ENCODE measurements around the gene TMEM184A.

Gene TMEM184A

GRCh38 chr7:1545417-1546246 is 10.4 kb downstream of the TMEM184A start:
- Mint-ChIP-seq H3K4me1 (peaks cover 10% of the 10 kb centered on the region), H3K9me3 (no peaks in the 10 kb centered on the region), H3K27me3 (ENCODE audit: low read depth) (peaks cover 4% of the 10 kb centered on the region), H3K27ac (no peak overlapping the region), H3K36me3 (ENCODE audit: low read depth) (no peaks in the 10 kb centered on the region), H3K4me3 (no peak overlapping the region)
- no peak for TF ChIP-seq CTCF (IDR thresholded peaks at IDR 0.05; ENCODE audit: unreplicated experiment in 3 of 3)

- peaks cover 4% of the 10 kb centered on the region for H3K27me3 Mint-ChIP-seq (ENCODE audit: low read depth)
- no peak overlapping the region for H3K4me3 Mint-ChIP-seq
- no peaks in the 10 kb centered on the region for H3K9me3 Mint-ChIP-seq
- H3K36me3 Mint-ChIP-seq (ENCODE audit: low read depth) = no peaks in the 10 kb centered on the region
- H3K4me1 Mint-ChIP-seq = peaks cover 10% of the 10 kb centered on the region
- TF ChIP-seq CTCF (IDR thresholded peaks at IDR 0.05; ENCODE audit: unreplicated experiment in 3 of 3) = no peak
- H3K27ac Mint-ChIP-seq = no peak overlapping the region
These were observed 11.0 kb downstream of the TMEM184A start for GRCh38 chr7:1544896-1545416.

- H3K4me3 Mint-ChIP-seq = no peak overlapping the region
- H3K27ac Mint-ChIP-seq = no peak overlapping the region
- H3K27me3 Mint-ChIP-seq (ENCODE audit: low read depth) = peaks cover 4% of the 10 kb centered on the region
- no peak for TF ChIP-seq CTCF (IDR thresholded peaks at IDR 0.05; ENCODE audit: unreplicated experiment in 3 of 3)
- H3K9me3 Mint-ChIP-seq = no peaks in the 10 kb centered on the region
- H3K4me1 Mint-ChIP-seq = peaks cover 10% of the 10 kb centered on the region
- H3K36me3 Mint-ChIP-seq (ENCODE audit: low read depth) = no peaks in the 10 kb centered on the region
These were observed 11.7 kb downstream of the TMEM184A start for GRCh38 chr7:1544178-1544895.

- Mint-ChIP-seq H3K36me3 (ENCODE audit: low read depth) (no peaks in the 10 kb centered on the region), H3K27ac (no peak overlapping the region), H3K4me3 (no peak overlapping the region)
These were observed 12.2 kb downstream of the TMEM184A start for GRCh38 chr7:1543826-1544177.

More at GRCh38 chr7:1543826-1544177, 12.2 kb downstream of the TMEM184A start:
- TF ChIP-seq CTCF (IDR thresholded peaks at IDR 0.05; ENCODE audit: unreplicated experiment in 3 of 3) = no peak
- Mint-ChIP-seq H3K27me3 (ENCODE audit: low read depth) (peaks cover 4% of the 10 kb centered on the region), H3K9me3 (no peaks in the 10 kb centered on the region), H3K4me1 (peaks cover 10% of the 10 kb centered on the region)
